Mesenteric fat pad (tissue), 1 donor: ENCODE measurements around the gene C4orf17. TPM values are rescaled to one million over a fixed set of nuclear protein-coding genes. Genes with fewer than 3 reads are reported as not detected.

ENCODE experiments used
- DNase-seq: peaks from one replicate; pipeline ENCODE4 v3.0.0-alpha.2; 2020; ENCODE audit warnings: low spot score
- total RNA-seq: library from RNA; stranded (reverse); fragmentation: NEBNext Ultra II Directional; extraction: Animal tissue kit (Norgen Biotek cat#: 25700); gene quantifications from one replicate; pipeline ENCODE4 v1.2.1, GENCODE V29; 2021
- donor health status: DM: yes; HTN: yes; CAD: no.

Gene C4orf17
- total RNA-seq, 1 donor from 2014 or later = not detected

DNA sequence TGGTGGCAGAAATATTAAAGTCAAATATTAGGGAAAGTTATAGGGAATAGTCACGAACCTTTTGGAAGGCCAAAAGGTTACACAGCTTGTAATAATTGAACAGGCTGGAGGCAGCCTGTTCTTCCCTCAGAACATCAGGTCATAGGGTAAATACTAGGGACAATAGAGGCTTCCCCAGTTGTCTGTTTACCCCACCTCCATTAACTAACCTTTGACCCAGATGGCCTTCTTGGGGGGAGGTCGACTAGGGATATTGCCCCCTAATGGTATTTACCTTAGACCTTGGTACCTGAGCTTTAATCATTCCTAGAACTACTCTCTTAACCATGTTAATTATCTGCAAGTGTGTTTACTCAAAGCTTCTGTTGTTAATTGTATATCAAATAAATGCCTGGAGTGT lies 26.0 kb downstream of the C4orf17 start:
- no peak for DNase-seq

DNA sequence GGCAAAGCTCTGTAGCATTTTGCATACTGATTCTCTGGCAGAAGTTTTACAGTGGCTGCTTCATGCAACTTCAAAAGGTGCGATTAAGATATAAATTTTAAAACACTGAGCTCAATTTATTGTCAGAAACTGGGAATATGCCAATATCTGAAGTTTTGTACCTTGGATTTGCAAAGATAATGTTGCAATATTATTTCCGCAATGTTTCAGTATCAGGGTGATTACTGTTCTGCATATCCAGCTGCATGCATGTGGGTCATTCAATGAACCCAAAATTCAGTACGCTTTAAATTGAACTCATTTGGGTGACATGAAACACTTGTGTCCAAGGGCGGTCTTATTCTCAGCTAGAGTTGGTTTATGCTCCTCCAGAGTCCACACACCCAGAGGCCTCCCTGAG lies 26.9 kb downstream of the C4orf17 start:
- DNase-seq = no peak

DNA sequence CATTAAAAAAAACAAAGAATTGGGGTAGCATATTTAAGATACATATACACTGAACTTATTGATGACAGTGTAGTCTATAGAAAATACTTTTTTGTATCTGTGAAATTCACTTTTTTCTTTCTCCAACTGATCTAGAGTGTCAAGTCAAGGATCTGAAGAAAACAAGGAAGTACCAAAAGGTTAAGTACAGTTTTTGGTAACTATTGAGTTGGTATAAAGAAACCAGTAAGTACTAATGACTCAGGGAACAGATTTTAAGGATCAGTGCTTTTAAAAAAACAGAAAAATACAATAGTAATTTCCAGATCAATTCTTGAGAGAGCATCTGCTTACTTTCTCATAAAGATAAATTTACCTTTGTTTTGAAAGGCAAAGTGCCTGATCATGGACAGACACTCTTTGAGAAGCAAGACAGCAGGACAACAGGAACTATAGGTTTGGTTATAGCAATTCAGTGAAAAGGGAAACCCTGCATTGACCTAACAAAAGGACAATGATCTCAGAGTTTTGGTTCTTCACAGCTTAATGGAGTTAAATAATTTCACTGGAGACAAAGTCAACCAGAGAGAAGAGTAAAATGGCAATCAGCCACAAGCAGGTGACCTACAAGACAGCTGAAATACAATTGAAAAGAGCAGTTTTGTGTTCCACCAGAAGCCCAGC lies 29.6 kb downstream of the C4orf17 start:
- DNase-seq = no peak

DNA sequence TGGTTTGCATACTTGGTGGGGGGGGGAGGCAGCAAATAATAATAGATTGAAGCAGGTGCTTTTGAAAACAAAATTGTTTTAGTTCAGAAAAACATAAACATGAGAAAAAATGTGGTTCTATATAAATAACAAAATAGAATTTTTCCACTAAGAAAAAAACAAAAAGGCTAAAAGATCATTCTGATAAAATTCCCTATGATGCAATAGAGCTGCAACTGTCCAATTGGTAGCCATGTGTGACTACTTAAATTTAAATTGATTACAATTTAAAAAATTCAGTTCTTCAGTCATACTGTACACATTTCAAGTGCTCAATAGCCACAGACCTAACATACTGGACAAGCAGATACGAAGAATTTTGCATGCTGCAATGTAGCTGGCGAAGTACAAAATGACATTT lies 42.1 kb downstream of the C4orf17 start:
- DNase-seq = no peak

DNA sequence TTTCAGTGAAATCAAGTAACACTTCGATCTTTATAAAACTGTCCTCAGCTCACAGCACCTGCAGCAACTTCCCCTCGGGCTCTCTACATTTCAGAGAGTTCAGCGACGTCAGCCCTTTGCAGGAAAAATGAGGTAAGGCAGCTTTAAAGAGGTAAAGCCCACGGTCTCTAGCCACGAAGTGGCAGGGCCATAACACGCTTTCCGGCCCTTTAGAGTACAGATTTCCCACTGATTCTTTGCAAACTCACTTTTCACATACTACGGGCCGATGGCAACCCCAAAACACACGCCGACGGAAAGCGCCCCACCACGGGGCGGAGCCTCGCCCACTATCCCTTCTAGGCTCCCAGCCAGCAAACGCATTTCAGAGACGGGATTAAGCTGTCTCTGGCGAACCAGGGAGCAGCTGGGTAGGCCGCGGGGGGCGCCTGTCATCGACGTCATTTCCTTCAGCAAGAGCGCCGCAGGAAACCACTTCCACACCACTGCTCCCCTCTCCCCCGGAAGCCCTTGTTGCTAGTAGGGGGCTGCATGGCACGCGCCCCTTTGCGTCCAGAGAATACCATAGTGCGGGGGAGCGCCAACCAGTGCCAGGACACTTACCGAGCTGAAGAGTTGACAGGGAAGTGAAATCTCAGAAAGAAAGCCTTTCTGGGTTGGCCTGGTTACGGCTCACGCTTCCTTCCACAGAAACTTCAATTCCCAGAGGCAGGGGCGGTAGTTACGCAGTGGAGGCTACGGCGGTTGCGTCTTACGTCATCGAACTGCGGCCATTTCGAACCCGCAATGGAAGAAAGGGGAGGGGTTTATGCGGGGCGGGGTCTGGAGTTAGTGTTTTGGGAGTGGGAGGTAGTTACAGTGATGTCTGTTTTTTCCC lies 52.7 kb downstream of the C4orf17 start, which contains the start of gene TRMT10A:
TSS of gene TRMT10A (minus strand) at position 730 of the 877 bp plus-strand sequence. CDS start 4,701 bp downstream, outside the sequence.
- peak; percentile 98 for DNase-seq

DNA sequence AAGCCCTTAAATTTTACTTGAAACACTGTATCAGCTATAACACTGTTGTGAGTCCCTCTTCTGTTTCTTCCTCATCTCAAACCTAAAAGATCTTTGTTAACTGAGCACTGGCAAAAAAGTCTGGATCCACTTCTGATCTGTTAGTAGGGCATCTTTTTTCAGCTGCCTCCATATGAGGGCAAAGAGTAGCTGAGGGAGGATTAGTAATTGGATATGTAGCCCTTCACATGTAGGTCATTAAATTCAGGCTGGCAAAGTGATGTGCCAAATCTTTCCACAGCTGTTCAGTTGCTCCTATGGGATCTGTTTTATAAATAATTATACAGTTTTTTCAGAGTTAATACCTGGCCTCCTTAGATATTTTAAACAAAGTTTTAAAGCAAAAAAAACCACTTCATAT lies 54.1 kb downstream of the C4orf17 start:
- DNase-seq = no peak

DNA sequence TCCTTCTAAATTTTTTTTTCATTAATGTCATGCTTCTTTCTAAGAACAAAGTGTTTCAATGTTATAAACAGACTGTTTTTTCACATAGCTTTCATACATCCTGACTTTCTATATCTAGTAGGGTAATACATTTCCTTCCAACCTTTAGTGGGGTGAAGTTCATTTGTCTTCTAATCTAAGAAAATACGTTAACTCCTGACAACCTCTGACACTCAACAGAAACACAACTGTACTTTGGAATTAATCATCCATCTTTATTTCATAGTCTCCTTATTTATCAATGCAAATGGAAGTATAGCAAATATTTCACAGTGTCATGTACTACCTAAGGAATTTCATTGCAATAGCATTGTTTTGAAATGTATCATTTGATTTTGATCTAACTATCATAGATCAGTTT lies 61.1 kb downstream of the C4orf17 start:
- no peak for DNase-seq

DNA sequence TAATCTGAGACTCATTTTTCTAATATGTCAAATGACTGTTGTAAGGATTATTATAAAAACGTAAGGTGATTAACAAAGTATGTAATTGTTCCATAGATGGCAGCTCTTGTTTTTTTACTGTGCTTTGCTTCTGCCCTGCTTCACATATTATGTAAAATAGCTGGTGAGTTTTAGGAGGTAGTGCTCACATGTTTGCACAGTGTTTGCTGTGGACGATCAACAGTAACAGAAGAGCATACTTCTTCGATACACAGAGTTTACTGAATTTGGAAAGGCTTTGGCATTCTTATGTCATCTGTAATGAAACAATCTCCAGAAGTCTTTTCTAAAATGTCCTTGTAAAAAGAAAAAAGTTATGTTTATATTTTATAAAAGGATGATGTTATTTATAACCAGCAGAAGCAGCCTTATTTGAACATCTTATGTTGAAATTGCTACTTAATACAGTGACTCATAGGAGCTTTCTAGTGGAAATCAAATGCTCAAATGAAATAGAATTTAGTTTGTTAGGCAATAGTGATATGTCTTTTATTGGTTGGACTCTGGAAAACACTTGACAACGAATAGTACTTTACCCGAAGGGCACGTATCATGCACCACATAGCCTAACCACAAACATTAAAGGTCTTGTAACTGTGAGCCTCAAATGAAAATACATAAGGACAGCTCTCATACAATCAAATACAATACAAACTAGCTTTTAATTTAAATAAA lies 61.9 kb downstream of the C4orf17 start:
- DNase-seq = no peak

DNA sequence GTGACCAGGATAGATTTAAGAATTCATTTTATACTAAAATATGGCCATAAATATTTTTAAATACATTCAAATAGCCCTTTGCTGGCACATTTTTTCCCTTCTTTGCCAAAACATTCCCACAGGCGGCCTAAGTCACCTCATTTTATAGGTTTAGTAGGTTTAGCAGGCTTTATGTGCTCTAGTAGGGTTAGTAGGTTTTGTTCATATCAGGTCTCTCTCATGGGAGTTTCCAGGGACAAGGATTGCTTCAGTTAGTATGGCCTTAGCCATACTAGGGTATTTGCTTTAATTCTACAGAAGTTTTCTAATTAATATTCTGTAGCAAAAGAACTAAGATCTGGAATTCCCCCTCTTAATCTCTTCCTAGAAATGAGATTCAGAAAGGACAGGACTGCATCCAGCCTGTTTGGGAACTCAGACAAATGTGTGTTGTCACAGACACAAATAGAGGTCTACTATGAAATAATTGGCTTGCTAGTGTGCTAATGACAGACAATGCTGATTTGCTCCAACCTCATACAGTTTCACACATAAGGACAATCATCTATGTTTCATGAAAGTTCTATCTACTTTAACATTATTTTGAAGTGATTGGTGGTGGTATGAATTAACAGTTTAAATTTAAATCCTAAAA lies 63.0 kb downstream of the C4orf17 start:
- no peak for DNase-seq

DNA sequence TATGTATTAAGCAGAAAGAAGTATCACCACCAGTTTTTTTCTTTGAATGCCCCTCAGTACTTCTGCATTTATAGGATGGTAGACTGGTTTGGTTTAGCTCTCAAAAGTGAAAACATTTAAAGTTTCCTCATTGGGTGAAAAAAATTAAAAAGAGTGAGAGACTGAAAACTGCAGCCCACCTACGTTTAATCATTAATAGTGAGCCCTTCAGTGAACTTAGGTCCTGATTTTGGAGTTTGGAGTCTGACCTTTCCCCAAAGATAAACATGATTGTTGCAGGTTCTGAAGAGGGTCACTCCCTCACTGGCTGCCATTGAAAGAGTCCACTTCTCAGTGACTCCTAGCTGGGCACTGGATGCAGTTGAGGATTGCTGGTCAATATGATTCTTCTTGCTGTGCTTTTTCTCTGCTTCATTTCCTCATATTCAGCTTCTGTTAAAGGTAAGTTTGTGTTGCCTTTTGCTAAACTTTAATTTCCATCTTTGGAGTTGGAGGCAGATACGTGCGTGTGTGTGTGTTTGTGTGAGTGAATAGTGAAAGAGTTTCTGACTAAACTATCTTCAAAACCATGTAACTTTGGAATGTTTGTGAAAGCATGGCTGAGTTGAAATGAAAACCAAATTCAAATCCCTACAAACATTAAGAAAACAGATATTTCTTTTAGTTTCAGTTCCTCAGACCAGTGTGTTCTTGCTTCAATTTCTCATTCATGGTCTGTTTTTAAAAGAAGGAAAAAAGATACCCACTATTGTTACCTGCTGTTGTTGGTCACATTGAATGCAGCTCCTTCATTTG lies 63.9 kb downstream of the C4orf17 start, which contains the start of gene MTTP:
TSS of gene MTTP (plus strand) at position 295 of the 795 bp plus-strand sequence. CDS start at position 381, 86 bp downstream.
- DNase-seq = no peak

DNA sequence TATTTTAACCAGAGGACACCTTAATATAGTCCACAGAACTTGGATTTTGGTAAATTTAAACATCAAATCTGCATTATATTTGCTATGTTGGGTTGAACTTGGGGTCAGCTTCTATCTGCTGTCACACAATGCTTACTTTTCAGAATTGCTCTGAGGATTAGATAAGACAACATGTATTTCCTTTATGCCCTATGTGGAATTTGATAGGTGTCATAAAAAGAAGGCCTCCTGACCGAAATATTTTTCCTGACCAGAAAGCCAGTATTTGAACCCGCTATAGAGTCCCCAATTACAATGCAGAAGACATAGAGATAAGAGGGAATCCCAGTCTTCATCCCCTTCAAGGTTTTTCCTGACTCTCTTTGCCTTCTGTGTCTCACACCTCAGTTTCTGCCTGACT lies 67.9 kb downstream of the C4orf17 start:
- no peak for DNase-seq

DNA sequence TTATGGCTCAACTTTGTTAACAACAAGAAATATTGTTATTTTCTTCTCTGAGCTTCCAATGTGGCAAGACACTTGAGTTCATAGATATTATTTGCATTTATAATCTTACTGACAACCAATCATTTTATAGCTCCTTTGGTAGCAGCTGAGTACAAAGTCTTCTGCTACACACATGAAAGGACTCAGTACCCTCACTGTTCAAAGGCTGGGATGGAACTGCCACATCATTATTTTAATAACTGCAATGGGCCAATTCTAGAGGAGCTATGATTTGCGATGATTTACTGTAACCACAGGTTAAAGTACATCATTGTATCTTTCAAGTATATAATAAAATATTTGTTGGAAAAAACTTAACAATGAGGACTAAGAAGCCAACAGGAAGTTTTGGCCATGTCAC lies 74.7 kb downstream of the C4orf17 start:
- no peak for DNase-seq

DNA sequence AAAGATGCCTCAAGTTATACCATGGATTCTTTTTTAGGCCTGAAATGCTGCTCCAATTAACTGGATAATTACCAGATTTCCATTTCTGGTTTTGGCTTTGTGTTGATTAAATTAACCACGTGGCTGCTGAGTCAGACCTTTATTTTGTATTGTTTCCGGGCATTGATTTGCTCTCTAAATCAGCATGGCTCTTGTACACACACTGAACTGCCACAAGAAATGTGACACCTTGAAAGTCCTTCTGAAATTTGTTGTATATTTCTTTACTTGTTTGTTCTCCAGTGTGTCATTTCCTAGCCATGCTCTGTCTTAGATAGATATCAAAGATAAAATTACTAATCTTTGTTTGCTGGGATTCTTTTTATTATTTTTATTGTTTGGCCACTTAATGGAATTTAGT lies 75.5 kb downstream of the C4orf17 start:
- DNase-seq = no peak

DNA sequence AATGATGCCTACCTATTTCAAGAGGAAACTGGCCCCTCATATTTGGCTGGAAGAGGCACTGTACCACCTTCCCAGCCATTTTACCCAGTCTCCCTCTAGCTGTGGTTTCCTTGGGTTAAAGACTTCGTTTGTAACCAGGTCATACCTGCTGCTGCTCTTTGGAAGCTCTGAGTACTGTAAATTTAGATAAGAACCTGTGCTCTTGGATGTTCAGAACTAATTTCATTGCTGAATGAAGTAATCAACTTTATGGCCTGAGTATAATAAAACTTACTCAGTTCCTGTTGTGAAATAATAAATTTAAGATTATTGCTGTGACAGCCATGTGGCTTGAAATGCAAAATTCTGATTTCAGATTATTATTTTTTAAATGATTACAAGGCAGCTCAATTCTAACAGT lies 76.0 kb downstream of the C4orf17 start:
- no peak for DNase-seq

DNA sequence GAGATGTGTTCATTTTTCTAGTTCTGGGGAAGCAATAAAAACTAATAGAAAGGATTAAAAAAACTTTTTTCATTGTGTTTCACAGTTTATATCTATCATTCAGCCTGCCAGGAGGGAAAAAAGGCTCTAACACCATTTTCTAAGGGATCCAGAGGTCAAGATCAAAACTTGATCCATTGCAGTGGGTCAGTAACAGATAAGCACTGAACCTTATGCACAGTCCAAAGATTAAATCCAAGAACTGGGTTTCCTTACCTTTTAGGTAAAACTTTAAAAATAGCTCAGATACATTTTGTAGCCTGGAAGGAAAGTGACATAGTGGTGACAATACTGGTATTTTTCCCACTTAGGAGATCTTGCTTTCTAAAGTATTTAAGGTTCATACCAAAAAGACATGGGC lies 76.5 kb downstream of the C4orf17 start:
- DNase-seq = no peak

DNA sequence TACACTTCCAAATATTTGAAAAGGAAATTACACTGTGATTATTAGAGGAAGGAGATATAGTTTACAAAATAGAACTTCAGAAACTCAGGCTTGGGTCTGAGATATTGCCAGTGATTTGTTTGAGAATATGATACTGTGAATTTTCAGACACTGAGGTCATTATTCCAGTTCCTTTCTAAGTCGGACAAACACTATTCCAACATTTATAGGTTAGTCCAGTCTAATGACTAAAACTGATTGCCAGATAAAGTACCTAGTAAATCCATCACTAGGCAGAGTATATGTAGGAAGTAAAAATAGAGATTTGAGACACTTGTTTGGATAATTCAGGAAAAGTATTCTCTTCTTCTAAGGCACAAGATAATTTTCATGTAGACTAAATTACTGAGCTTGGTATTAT lies 77.0 kb downstream of the C4orf17 start:
- no peak for DNase-seq

DNA sequence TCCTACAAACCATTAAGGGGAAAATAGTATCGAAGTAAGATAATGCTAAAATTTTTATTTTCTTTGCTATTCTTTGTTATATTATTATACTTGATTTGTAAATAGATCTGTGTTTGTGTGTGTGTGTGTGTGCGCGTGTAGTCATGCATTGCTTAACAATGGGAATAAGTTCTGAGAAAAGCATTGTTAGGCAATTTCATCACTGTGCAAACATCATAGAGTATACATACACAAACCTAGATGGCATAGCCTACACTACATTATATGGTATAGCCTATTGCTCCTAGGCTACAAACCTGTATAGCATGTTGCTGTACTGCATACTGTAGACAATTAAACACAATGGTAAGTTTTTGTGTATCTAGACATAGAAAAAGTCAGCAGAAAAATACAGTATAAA lies 80.9 kb downstream of the C4orf17 start:
- no peak for DNase-seq
